Endodermal cell (in vitro differentiated cells): Measurements from ENCODE around the gene DTNB. TPM values are rescaled to one million over a fixed set of nuclear protein-coding genes. Genes with fewer than 3 reads are reported as not detected.
"Not testable (repeated sequence)": the region's sequence is repeated elsewhere in the genome, so short reads cannot be mapped to it uniquely, and the experiment has no call there.

Experiments used
- DNase-seq: peaks from one replicate; pipeline ENCODE4 v3.0.0-alpha.2; 2017
- H3K27ac ChIP-seq: 2 replicates; pipeline ENCODE4 v1.5.1; 2013; ENCODE audit warnings: mild to moderate bottlenecking, low read depth, low read length, moderate library complexity
- H3K27me3 ChIP-seq: 2 replicates; pipeline ENCODE4 v1.6.1; 2013; ENCODE audit warnings: mild to moderate bottlenecking, low read length, moderate library complexity; ENCODE audit not compliant: insufficient read depth, control insufficient read depth, poor library complexity, severe bottlenecking
- H3K36me3 ChIP-seq: 2 replicates; pipeline ENCODE4 v1.7.0; 2013; ENCODE audit warnings: mild to moderate bottlenecking, low read length, moderate library complexity; ENCODE audit not compliant: control insufficient read depth, insufficient read depth
- H3K4me1 ChIP-seq: one replicate; pipeline ENCODE4 v1.7.0; 2013; ENCODE audit warnings: low read length; ENCODE audit not compliant: control insufficient read depth, insufficient read depth
- H3K4me3 ChIP-seq: 2 replicates; pipeline ENCODE4 v1.5.1; 2013; ENCODE audit warnings: mild to moderate bottlenecking, low read length, moderate library complexity
- H3K9ac ChIP-seq: 2 replicates; pipeline ENCODE4 v1.6.1; 2013; ENCODE audit warnings: mild to moderate bottlenecking, low read length, moderate library complexity; ENCODE audit not compliant: poor library complexity, severe bottlenecking; ENCODE audit errors: extremely low read depth
- H3K9me3 ChIP-seq: 2 replicates; pipeline ENCODE4 v1.6.1; 2013; ENCODE audit warnings: mild to moderate bottlenecking, low read length, moderate library complexity; ENCODE audit not compliant: control insufficient read depth
- H3K27ac Mint-ChIP-seq: 2 replicates; pipeline ENCODE4 v1.8.0; 2020; ENCODE audit warnings: mixed read lengths
- H3K27me3 Mint-ChIP-seq: 2 replicates; pipeline ENCODE4 v1.8.0; 2021; ENCODE audit warnings: mild to moderate bottlenecking, mixed read lengths; ENCODE audit not compliant: insufficient read depth
- H3K36me3 Mint-ChIP-seq: 2 replicates; pipeline ENCODE4 v1.8.0; 2020; ENCODE audit warnings: low read depth, mixed read lengths
- H3K4me1 Mint-ChIP-seq: 2 replicates; pipeline ENCODE4 v1.8.0; 2020; ENCODE audit warnings: mixed read lengths
- H3K4me3 Mint-ChIP-seq: 2 replicates; pipeline ENCODE4 v1.8.0; 2020; ENCODE audit warnings: mild to moderate bottlenecking, moderate library complexity, mixed read lengths
- H3K9me3 Mint-ChIP-seq: 2 replicates; pipeline ENCODE4 v1.8.0; 2020; ENCODE audit warnings: mild to moderate bottlenecking, mixed read lengths
- CTCF ChIP-seq: fragments of 200-600 bp; sonication (generic); conservative IDR thresholded peaks from 2 replicates; pipeline ENCODE4 v1.5.0; 2021; ENCODE audit warnings: antibody characterized with exemption, mild to moderate bottlenecking
- WGBS, 2 experiments: methylation state at CpG; one replicate each; pipeline versions ENCODE4 v1.1.5 to v1.1.7; 2013; ENCODE audit warnings: missing lambda C conversion rate in 2 of 2, mixed read lengths in 1 of 2; ENCODE audit not compliant: insufficient coverage in 1 of 2, insufficient read length in 1 of 2; 5-methylcytosine and 5-hydroxymethylcytosine counted together
- total RNA-seq, 2 donors: library from RNA; stranded (reverse); fragmentation: NEBNext Ultra II Directional in 1 of 2; extraction: Animal tissue kit (Norgen Biotek cat#: 25700) in 1 of 2; gene quantifications; 2 replicates in 1 of 2; 3 replicates in 1 of 2; pipeline ENCODE4 v1.2.1, GENCODE V29; 2021

DTNB gene
- total RNA-seq, 2 donors from 2014 or later: 38.8 to 48.7 TPM

DNA sequence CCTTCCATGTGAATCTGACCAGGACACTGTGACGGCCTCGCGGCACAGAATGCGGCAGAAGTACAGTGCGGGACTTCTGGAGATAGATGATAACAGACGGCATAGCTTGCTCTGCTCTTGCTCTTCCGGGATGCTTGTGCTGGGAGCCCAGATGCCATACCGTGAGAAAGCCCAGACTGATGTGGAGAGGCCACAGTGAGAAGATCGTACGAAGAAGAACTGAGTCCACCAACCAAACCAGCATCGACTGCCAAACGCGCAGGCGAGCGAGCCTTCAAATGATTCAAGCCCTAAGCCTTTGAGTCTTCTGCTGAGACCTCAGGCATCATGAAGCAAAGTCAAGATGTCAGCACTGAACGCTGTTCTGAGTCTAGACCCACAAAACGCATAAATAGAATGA lies 33.7 kb downstream of the DTNB start:
- Histone ChIP-seq H3K9ac (no peak overlapping the region), H3K4me3 (no peak overlapping the region), H3K27me3 (no peaks in the 10 kb centered on the region), H3K9me3 (peaks cover 4% of the 10 kb centered on the region), H3K4me1 (peaks cover 3% of the 10 kb centered on the region), H3K27ac (no peak overlapping the region), H3K36me3 (peaks cover 12% of the 10 kb centered on the region)
- no peak for DNase-seq
- peaks cover 2% of the 10 kb centered on the region for H3K9me3 Mint-ChIP-seq
- no peaks in the 10 kb centered on the region for H3K4me1 Mint-ChIP-seq
- 97 to 99% methylated on average over 14 to 17 of the region's 17 CpGs for WGBS, 2 experiments
- H3K27ac Mint-ChIP-seq: no peak overlapping the region
- peaks cover 28% of the 10 kb centered on the region for H3K36me3 Mint-ChIP-seq
- H3K27me3 Mint-ChIP-seq: no peaks in the 10 kb centered on the region
- TF ChIP-seq CTCF: no peak
- no peak overlapping the region for H3K4me3 Mint-ChIP-seq

- H3K36me3 ChIP-seq: peaks cover 9% of the 10 kb centered on the region
- peaks cover 26% of the 10 kb centered on the region for H3K36me3 Mint-ChIP-seq
- peaks cover 3% of the 10 kb centered on the region for H3K4me1 ChIP-seq
- 93 to 96% methylated on average over 9 of the region's 9 CpGs for WGBS, 2 experiments
- no peak for TF ChIP-seq CTCF
- H3K27ac Mint-ChIP-seq: no peak overlapping the region
- no peak overlapping the region for H3K27ac ChIP-seq
- peaks cover 4% of the 10 kb centered on the region for H3K9me3 Mint-ChIP-seq
- no peaks in the 10 kb centered on the region for H3K27me3 ChIP-seq
- no peaks in the 10 kb centered on the region for H3K27me3 Mint-ChIP-seq
- peaks cover 4% of the 10 kb centered on the region for H3K9me3 ChIP-seq
- no peak overlapping the region for H3K4me3 Mint-ChIP-seq
- no peak overlapping the region for H3K4me3 ChIP-seq
- no peak for DNase-seq
- H3K4me1 Mint-ChIP-seq: no peaks in the 10 kb centered on the region
- no peak overlapping the region for H3K9ac ChIP-seq
Measured at GRCh38 chr2:25639131-25639530, 34.2 kb downstream of the DTNB start.

DNA sequence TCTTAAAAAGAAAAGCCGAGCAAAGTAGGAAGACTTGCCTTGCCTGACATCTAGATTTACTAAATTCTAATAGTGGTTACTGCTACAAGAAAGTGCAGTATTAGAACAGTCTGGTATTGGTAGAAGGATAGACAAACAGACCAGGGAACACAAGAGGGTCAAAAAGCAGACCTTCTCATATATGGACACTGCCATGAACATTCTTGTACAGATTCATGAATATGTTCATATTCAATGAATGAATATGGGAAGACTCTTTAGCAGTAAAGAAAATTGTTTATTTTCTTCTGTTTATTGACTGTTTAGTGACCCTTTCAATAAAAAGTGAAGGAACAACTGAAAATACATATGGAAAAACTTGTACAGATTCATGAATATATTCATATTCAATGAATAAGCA lies 37.6 kb downstream of the DTNB start:
- Histone ChIP-seq H3K4me1 (no peaks in the 10 kb centered on the region), H3K36me3 (peaks cover 12% of the 10 kb centered on the region), H3K27me3 (no peaks in the 10 kb centered on the region), H3K4me3 (no peak overlapping the region), H3K27ac (no peak overlapping the region), H3K9me3 (peaks cover 11% of the 10 kb centered on the region), H3K9ac (no peak overlapping the region)
- Mint-ChIP-seq H3K36me3 (peaks cover 42% of the 10 kb centered on the region), H3K4me1 (no peaks in the 10 kb centered on the region), H3K27ac (no peak overlapping the region), H3K4me3 (no peak overlapping the region), H3K27me3 (no peaks in the 10 kb centered on the region), H3K9me3 (peaks cover 17% of the 10 kb centered on the region)
- DNase-seq: no peak
- TF ChIP-seq CTCF: no peak
- 87 to 100% methylated on average over 1 of the region's 1 CpG for WGBS, 2 experiments

DNA sequence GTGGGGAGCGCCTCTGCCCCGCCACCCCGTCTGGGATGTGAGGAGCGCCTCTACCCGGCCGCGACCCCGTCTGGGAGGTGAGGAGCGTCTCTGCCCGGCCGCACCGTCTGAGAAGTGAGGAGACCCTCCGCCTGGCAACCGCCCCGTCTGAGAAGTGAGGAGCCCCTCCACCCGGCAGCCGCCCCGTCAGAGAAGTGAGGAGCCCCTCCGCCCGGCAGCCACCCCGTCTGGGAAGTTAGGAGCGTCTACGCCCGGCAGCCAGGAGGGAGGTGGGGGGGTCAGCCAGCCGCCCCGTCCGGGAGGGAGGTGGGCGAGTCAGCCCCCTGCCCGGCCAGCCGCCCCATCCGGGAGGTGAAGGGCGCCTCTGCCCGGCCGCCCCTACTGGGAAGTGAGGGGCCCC lies 39.6 kb downstream of the DTNB start:
- Histone ChIP-seq H3K36me3 (peaks cover 12% of the 10 kb centered on the region), H3K9me3 (peaks cover 11% of the 10 kb centered on the region)
- H3K27ac Mint-ChIP-seq, H3K27me3 Mint-ChIP-seq, H3K4me1 Mint-ChIP-seq, DNase-seq, H3K27me3 ChIP-seq, H3K27ac ChIP-seq, H3K4me3 Mint-ChIP-seq, H3K4me1 ChIP-seq, H3K9ac ChIP-seq, H3K4me3 ChIP-seq: not testable (repeated sequence)
- H3K9me3 Mint-ChIP-seq: peaks cover 17% of the 10 kb centered on the region
- H3K36me3 Mint-ChIP-seq: peaks cover 42% of the 10 kb centered on the region
- 94 to 100% methylated on average over 3 to 31 of the region's 34 CpGs for WGBS, 2 experiments
